Activated T-cell treated with anti-CD3 and anti-CD28 coated beads for 1 hour (primary cell): ENCODE data around the gene NDUFS6.

Experiments
- DNase-seq: peaks from one replicate; pipeline ENCODE4 v3.0.0-alpha.2; 2020; ENCODE audit warnings: low read depth

The NDUFS6 gene

GRCh38 chr5:1765880-1766235 lies 35.3 kb upstream of the NDUFS6 start:
- no peak for DNase-seq

- DNase-seq = no peak
Measured at GRCh38 chr5:1767524-1768282, 33.5 kb upstream of the NDUFS6 start.

- no peak for DNase-seq
Measured at GRCh38 chr5:1768283-1769000, 32.8 kb upstream of the NDUFS6 start.

- no peak for DNase-seq
Measured at GRCh38 chr5:1769017-1769640, 32.1 kb upstream of the NDUFS6 start.

GRCh38 chr5:1769752-1770442 lies 31.3 kb upstream of the NDUFS6 start:
- DNase-seq = no peak

GRCh38 chr5:1770443-1770802 lies 30.8 kb upstream of the NDUFS6 start:
- DNase-seq = no peak

GRCh38 chr5:1771149-1772065 lies 29.8 kb upstream of the NDUFS6 start:
- no peak for DNase-seq

GRCh38 chr5:1772634-1773033 lies 28.6 kb upstream of the NDUFS6 start:
- DNase-seq = no peak

GRCh38 chr5:1776831-1777230 lies 24.4 kb upstream of the NDUFS6 start:
- DNase-seq = no peak

GRCh38 chr5:1777281-1778137 lies 23.7 kb upstream of the NDUFS6 start:
- no peak for DNase-seq

- no peak for DNase-seq
Measured at GRCh38 chr5:1778138-1779020, 22.8 kb upstream of the NDUFS6 start.

- DNase-seq = no peak
Measured at GRCh38 chr5:1779021-1779680, 22.1 kb upstream of the NDUFS6 start.

GRCh38 chr5:1779782-1780613 lies 21.2 kb upstream of the NDUFS6 start:
- no peak for DNase-seq

- DNase-seq = no peak
Measured at GRCh38 chr5:1780614-1780930, 20.6 kb upstream of the NDUFS6 start.

- no peak for DNase-seq
Measured at GRCh38 chr5:1781107-1781506, 20.1 kb upstream of the NDUFS6 start.

GRCh38 chr5:1781726-1782384 lies 19.4 kb upstream of the NDUFS6 start:
- no peak for DNase-seq

GRCh38 chr5:1782385-1783215 lies 18.6 kb upstream of the NDUFS6 start:
- no peak for DNase-seq
